SIG-M5 (cell line): Measurements from ENCODE around the gene ZNF844.
"Not testable (repeated sequence)": the region's sequence is repeated elsewhere in the genome, so short reads cannot be mapped to it uniquely, and the experiment has no call there.

Source experiments
- DNase-seq: peaks from one replicate; lab custom pipeline; 2025; lab: John Stamatoyannopoulos, UW

ZNF844 gene

GRCh38 chr19:12092956-12093355, 28.4 kb downstream of the ZNF844 start:
- DNase-seq, result no peak

- DNase-seq, result no peak
Measured at GRCh38 chr19:12093777-12094176, 29.2 kb downstream of the ZNF844 start.

- DNase-seq, result no peak
Measured at GRCh38 chr19:12095111-12095790, 30.7 kb downstream of the ZNF844 start.

- no peak for DNase-seq
Measured at GRCh38 chr19:12098040-12098439, 33.5 kb downstream of the ZNF844 start.

GRCh38 chr19:12103909-12104308, 39.4 kb downstream of the ZNF844 start:
- DNase-seq, result not testable (repeated sequence)

- DNase-seq, result no peak
Measured at GRCh38 chr19:12111176-12111575, 46.6 kb downstream of the ZNF844 start.

GRCh38 chr19:12111943-12112637, 47.6 kb downstream of the ZNF844 start:
- DNase-seq, result no peak

- no peak for DNase-seq
Measured at GRCh38 chr19:12112701-12113100, 48.2 kb downstream of the ZNF844 start.

- DNase-seq, result no peak
Measured at GRCh38 chr19:12113121-12113520, 48.6 kb downstream of the ZNF844 start.

GRCh38 chr19:12117201-12117970, 52.9 kb downstream of the ZNF844 start:
- DNase-seq, result no peak

- no peak for DNase-seq
Measured at GRCh38 chr19:12126707-12127106, 62.2 kb downstream of the ZNF844 start.
